Measurements from ENCODE around the gene FOXO1.

Gene FOXO1

GRCh38 chr13:40639221-40639681, 27.2 kb downstream of the FOXO1 start:
- no peak for DNase-seq (ENCODE audit: low spot score in 2 of 2)
- peak overlapping the region; percentile 62 for H3K27ac Mint-ChIP-seq
- H3K9me3 Mint-ChIP-seq, result no peaks in the 10 kb centered on the region
- H3K4me3 Mint-ChIP-seq, result no peak overlapping the region
- no peaks in the 10 kb centered on the region for H3K27me3 Mint-ChIP-seq
- peaks cover 50% of the 10 kb centered on the region for H3K4me1 Mint-ChIP-seq
- peaks cover 10% of the 10 kb centered on the region for H3K36me3 Mint-ChIP-seq
- no peak for ATAC-seq (ENCODE audit: low read depth)

DNA sequence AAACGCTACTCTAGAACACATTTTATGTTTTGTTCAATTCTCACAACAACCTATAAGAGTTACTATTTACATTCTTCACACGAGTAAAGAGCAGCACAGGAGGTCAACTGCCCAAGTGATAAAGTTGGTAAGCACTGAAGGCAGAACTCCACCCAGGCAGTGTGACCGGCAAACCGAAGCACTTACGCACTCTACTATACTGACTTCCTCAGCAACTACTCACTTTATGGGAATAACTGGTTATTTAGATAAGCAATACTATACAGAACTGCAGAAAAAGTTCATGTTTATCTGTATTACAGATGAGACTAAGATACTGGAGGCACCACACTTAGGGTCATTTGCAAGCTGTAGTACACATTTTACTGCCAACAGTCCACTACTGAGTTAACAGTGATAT, 28.8 kb downstream of the FOXO1 start:
- H3K27me3 Mint-ChIP-seq, result no peaks in the 10 kb centered on the region
- ATAC-seq (ENCODE audit: low read depth), result peak; percentile 77
- H3K4me3 Mint-ChIP-seq, result peak overlapping the region; percentile 44
- H3K27ac Mint-ChIP-seq, result peak overlapping the region; percentile 62
- no peaks in the 10 kb centered on the region for H3K9me3 Mint-ChIP-seq
- no peak for DNase-seq (ENCODE audit: low spot score in 2 of 2)
- peaks cover 8% of the 10 kb centered on the region for H3K36me3 Mint-ChIP-seq
- H3K4me1 Mint-ChIP-seq, result peaks cover 48% of the 10 kb centered on the region

DNA sequence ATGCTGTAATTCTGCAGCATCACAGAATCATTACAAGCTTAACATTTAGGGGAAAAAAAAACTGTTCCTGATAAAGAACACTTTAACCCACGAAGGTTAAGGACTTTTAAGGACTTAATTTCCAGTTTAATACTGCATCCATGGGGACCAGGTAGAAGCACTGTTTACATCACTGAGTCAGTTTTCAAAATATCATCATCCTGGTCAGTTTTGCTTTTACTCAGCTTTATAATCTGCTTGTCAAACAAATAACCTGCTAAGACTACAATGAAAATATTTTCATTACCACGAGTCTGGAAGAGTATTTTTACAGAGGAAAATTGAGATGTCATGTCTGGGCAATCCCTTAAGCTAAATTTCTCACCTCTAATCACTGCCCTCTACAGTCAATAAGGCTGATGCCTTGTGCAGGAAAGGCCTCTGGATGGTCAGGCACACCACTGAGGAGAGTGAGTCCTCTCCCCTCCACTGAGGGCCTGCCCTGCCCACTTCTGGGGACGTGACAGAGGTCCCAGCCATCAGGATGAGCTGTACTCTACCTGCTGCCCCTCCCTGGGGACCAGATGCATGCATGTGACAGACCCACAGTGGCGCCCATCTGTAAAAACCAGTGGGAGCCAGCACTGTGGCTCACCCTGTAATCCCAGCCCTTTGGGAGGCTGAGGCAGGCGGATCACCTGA, 31.0 kb downstream of the FOXO1 start:
- no peaks in the 10 kb centered on the region for H3K27me3 Mint-ChIP-seq
- peaks cover 11% of the 10 kb centered on the region for H3K36me3 Mint-ChIP-seq
- no peaks in the 10 kb centered on the region for H3K9me3 Mint-ChIP-seq
- H3K4me3 Mint-ChIP-seq, result no peak overlapping the region
- H3K4me1 Mint-ChIP-seq, result peaks cover 50% of the 10 kb centered on the region
- H3K27ac Mint-ChIP-seq, result peak overlapping the region; percentile 71
- DNase-seq (ENCODE audit: low spot score in 2 of 2), result no peak
- no peak for ATAC-seq (ENCODE audit: low read depth)

- peaks cover 49% of the 10 kb centered on the region for H3K4me1 Mint-ChIP-seq
- no peaks in the 10 kb centered on the region for H3K27me3 Mint-ChIP-seq
- no peak overlapping the region for H3K27ac Mint-ChIP-seq
- no peaks in the 10 kb centered on the region for H3K9me3 Mint-ChIP-seq
- ATAC-seq (ENCODE audit: low read depth), result no peak
- H3K36me3 Mint-ChIP-seq, result peaks cover 6% of the 10 kb centered on the region
- no peak overlapping the region for H3K4me3 Mint-ChIP-seq
- DNase-seq (ENCODE audit: low spot score in 2 of 2), result no peak
These were observed 33.5 kb downstream of the FOXO1 start for GRCh38 chr13:40632915-40633314.

DNA sequence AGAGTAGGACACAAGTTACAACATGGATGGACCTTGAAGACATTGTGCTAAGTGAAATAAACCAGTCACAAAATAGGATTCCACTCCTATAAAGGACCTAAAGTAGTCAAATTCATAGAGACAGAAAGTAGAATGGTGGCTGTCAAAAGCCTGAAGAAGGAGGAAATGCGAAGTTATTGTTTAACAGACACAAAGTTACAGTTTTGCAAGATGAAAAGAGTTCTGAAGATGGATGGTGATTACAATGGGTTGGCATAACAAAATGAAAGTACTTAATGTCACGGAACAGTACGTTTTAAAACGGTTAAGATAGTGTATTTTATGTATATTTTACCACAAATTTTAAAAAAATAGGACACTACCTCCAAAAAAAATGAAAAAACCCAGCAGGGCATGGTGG, 34.8 kb downstream of the FOXO1 start:
- H3K4me3 Mint-ChIP-seq, result peak overlapping the region; percentile 19

GRCh38 chr13:40629678-40630384, 36.6 kb downstream of the FOXO1 start:
- Mint-ChIP-seq H3K27me3 (no peaks in the 10 kb centered on the region), H3K4me1 (peaks cover 46% of the 10 kb centered on the region), H3K9me3 (no peaks in the 10 kb centered on the region), H3K27ac (peak overlapping the region; percentile 67), H3K4me3 (peak overlapping the region; percentile 46), H3K36me3 (peaks cover 9% of the 10 kb centered on the region)
- ATAC-seq (ENCODE audit: low read depth) (peak; percentile 82), DNase-seq (ENCODE audit: low spot score in 2 of 2) (peak in 1 of 2 donors; percentile 24)

More for the DNA sequence above, 34.8 kb downstream of the FOXO1 start:
- Mint-ChIP-seq H3K9me3 (no peaks in the 10 kb centered on the region), H3K36me3 (peaks cover 9% of the 10 kb centered on the region), H3K27me3 (no peaks in the 10 kb centered on the region), H3K4me1 (peaks cover 51% of the 10 kb centered on the region), H3K27ac (peak overlapping the region; percentile 67)
- DNase-seq (ENCODE audit: low spot score in 2 of 2), result no peak
- no peak for ATAC-seq (ENCODE audit: low read depth)

DNA sequence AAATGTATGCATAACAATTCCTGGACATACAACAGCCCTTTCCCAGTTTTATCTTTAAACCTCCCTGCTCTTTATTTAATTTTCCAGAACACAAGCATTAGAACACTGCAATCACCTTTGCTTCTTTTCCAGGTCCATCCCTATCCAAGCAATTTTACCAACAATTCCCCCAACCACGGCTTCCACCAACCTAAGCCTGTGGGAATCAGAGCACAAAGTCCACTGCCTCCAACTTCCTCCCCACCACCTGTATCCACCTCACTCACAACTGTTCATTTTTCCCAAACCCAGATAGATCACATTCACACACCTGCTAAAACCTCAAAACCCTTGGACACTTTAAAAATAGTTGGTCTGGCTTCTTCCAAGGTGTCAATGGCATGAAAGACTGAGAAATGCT, 39.5 kb downstream of the FOXO1 start:
- DNase-seq (ENCODE audit: low spot score in 2 of 2) (no peak), ATAC-seq (ENCODE audit: low read depth) (no peak)
- H3K4me3 Mint-ChIP-seq, result no peak overlapping the region
- peaks cover 52% of the 10 kb centered on the region for H3K4me1 Mint-ChIP-seq
- H3K27me3 Mint-ChIP-seq, result no peaks in the 10 kb centered on the region
- no peak overlapping the region for H3K27ac Mint-ChIP-seq
- peaks cover 6% of the 10 kb centered on the region for H3K36me3 Mint-ChIP-seq
- no peaks in the 10 kb centered on the region for H3K9me3 Mint-ChIP-seq

DNA sequence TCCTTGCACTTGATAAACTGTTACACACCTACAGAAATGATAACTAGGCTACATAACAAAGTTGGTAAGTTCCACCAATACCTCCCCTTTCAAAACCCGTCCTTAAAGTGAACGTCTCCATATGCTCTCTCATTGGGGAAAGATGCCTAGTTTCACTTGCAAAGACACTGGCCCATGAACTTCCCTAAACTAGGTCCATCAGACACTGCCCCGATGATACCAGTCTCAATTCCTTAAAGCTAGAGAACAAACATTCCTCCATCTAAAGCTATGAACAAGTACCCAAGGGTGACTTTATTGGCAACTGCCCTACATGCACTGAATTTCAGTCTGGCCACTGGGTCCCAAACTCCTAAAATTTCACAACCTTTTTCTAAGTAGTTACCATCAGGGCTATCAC, 39.9 kb downstream of the FOXO1 start:
- Mint-ChIP-seq H3K36me3 (peaks cover 5% of the 10 kb centered on the region), H3K9me3 (no peaks in the 10 kb centered on the region), H3K27me3 (no peaks in the 10 kb centered on the region), H3K4me1 (peaks cover 49% of the 10 kb centered on the region), H3K4me3 (peak overlapping the region; percentile 24), H3K27ac (peak overlapping the region; percentile 17)
- ATAC-seq (ENCODE audit: low read depth) (peak; percentile 61), DNase-seq (ENCODE audit: low spot score in 2 of 2) (no peak)

GRCh38 chr13:40624986-40625385, 41.5 kb downstream of the FOXO1 start:
- Mint-ChIP-seq H3K27me3 (no peaks in the 10 kb centered on the region), H3K4me3 (no peak overlapping the region), H3K4me1 (peaks cover 45% of the 10 kb centered on the region), H3K27ac (no peak overlapping the region), H3K36me3 (peaks cover 6% of the 10 kb centered on the region), H3K9me3 (no peaks in the 10 kb centered on the region)
- ATAC-seq (ENCODE audit: low read depth), result peak; percentile 16
- DNase-seq (ENCODE audit: low spot score in 2 of 2), result no peak

DNA sequence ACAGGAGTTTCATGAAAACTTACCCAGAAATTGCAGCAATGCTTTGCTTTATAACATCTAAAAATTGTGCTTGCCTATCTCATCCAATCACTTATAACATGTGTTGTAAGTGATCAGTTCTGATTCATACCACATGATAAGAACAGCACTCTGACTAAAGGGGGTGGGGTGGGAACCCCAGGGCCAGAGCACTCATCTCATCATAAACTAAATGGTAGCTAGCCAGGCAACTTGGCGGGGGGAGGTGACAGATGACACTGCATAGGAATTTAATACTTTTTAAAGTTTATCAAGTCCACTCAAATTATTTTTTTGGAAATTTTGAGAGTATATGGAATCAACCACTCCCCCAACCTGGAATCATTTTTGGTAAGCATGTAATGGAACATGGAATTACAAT, 42.1 kb downstream of the FOXO1 start:
- DNase-seq (ENCODE audit: low spot score in 2 of 2) (no peak), ATAC-seq (ENCODE audit: low read depth) (no peak)
- Mint-ChIP-seq H3K27ac (no peak overlapping the region), H3K4me3 (no peak overlapping the region), H3K36me3 (peaks cover 12% of the 10 kb centered on the region), H3K4me1 (peaks cover 48% of the 10 kb centered on the region), H3K27me3 (no peaks in the 10 kb centered on the region), H3K9me3 (no peaks in the 10 kb centered on the region)

- no peak for ATAC-seq (ENCODE audit: low read depth)
- Mint-ChIP-seq H3K27ac (no peak overlapping the region), H3K4me1 (peaks cover 47% of the 10 kb centered on the region)
These were observed 43.7 kb downstream of the FOXO1 start for GRCh38 chr13:40622761-40623160.

DNA sequence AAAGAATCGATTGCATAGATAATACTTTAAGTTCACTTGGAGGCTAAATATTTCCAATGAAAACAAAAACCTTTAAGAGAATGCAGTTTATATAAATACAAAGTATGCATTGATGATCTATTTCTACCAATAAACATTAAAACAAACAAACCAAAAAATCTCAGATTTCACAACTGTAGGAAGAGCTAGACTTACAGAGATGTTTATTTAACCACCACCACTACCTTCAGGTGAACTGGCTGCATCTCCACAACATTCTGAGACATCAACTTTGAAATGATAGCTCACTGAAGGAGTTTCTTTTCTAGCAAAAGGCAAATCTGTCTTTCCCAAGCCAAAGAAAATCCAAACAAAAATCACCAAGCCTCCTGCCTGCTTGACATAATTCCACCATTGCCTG, 44.2 kb downstream of the FOXO1 start:
- Mint-ChIP-seq H3K4me1 (peaks cover 49% of the 10 kb centered on the region), H3K9me3 (no peaks in the 10 kb centered on the region), H3K36me3 (peaks cover 13% of the 10 kb centered on the region), H3K4me3 (no peak overlapping the region), H3K27me3 (no peaks in the 10 kb centered on the region), H3K27ac (no peak overlapping the region)
- ATAC-seq (ENCODE audit: low read depth) (no peak), DNase-seq (ENCODE audit: low spot score in 2 of 2) (no peak)

More at GRCh38 chr13:40622761-40623160, 43.7 kb downstream of the FOXO1 start:
- H3K4me3 Mint-ChIP-seq, result no peak overlapping the region
- no peaks in the 10 kb centered on the region for H3K27me3 Mint-ChIP-seq
- peaks cover 12% of the 10 kb centered on the region for H3K36me3 Mint-ChIP-seq
- no peak for DNase-seq (ENCODE audit: low spot score in 2 of 2)
- H3K9me3 Mint-ChIP-seq, result no peaks in the 10 kb centered on the region

DNA sequence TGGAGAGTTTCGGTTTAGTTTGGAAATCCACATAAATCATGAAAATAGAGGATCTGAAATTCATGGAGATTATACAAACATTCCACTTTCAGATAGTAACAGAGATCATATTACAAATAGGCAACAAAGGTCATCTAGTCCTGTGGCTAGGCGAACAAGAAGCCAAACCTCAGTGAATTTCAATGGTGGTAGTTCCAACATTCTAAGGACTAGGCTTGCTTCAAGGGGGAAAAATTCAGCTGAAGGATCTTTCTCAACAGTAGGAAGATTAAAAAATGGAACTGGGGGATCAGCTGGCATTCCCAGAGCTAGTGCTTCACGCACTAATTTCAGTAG, 47.0 kb downstream of the FOXO1 start:
- no peak overlapping the region for H3K4me3 Mint-ChIP-seq

GRCh38 chr13:40618581-40619478, 47.6 kb downstream of the FOXO1 start:
- H3K4me1 Mint-ChIP-seq, result peaks cover 62% of the 10 kb centered on the region
- DNase-seq (ENCODE audit: low spot score in 2 of 2), result no peak
- H3K27me3 Mint-ChIP-seq, result no peaks in the 10 kb centered on the region
- H3K9me3 Mint-ChIP-seq, result no peaks in the 10 kb centered on the region
- peak overlapping the region; percentile 64 for H3K27ac Mint-ChIP-seq
- H3K4me3 Mint-ChIP-seq, result no peak overlapping the region
- ATAC-seq (ENCODE audit: low read depth), result no peak
- H3K36me3 Mint-ChIP-seq, result peaks cover 17% of the 10 kb centered on the region

More for the DNA sequence above, 47.0 kb downstream of the FOXO1 start:
- H3K27me3 Mint-ChIP-seq, result no peaks in the 10 kb centered on the region
- H3K9me3 Mint-ChIP-seq, result no peaks in the 10 kb centered on the region
- no peak for DNase-seq (ENCODE audit: low spot score in 2 of 2)
- peaks cover 59% of the 10 kb centered on the region for H3K4me1 Mint-ChIP-seq
- ATAC-seq (ENCODE audit: low read depth), result no peak
- peaks cover 17% of the 10 kb centered on the region for H3K36me3 Mint-ChIP-seq
- H3K27ac Mint-ChIP-seq, result no peak overlapping the region

Measured in memory B cell (primary cell).